NCI-H1417 treated with DMSO at 0.1 percent for 48 hours (cell line): ENCODE measurements around the gene FUCA1.
A peak's percentile ranks its signal among the peaks of the same experiment; 100 is the strongest.
"Not testable (repeated sequence)": the region's sequence is repeated elsewhere in the genome, so short reads cannot be mapped to it uniquely, and the experiment has no call there.

ENCODE experiments used
- DNase-seq: peaks from one replicate; lab custom pipeline; 2025; lab: John Stamatoyannopoulos, UW

The FUCA1 gene

DNA sequence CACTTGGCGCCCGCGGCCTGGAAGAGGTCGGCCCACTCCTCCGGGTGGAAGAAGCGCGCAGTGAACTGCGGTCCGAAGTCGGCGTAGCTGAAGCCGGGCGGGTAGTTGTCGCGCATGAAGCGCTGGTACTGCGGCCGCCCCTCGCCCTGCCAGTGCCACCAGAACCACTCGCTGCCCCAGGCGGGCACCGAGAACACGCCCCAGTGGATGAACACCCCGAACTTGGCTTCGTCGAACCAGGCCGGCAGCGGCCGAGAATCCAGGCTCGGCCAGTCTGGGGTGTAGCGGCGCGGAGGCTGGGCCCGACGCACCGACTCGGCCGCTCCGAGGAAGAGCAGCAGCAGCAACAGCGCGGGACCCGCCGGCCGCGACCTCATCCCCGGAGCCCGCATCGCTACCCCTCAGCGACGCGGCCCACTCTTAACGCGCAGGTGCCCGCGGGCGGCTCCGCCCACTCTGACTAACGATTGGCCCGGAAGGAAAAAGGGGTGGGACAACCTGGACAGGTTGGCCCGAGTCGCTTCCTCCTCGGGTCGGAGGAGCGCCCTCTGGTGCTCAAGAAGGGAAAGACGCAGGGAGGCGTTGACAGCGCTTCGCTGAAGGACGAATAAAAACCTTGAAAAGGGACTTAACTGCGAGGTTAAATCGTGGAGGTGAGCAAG, at the start of gene FUCA1:
Gene FUCA1 (minus strand): TSS at position 396 of the 662 bp plus-strand sequence. CDS start 4 bp downstream, at position 392.
- DNase-seq, result peak; percentile 91

DNA sequence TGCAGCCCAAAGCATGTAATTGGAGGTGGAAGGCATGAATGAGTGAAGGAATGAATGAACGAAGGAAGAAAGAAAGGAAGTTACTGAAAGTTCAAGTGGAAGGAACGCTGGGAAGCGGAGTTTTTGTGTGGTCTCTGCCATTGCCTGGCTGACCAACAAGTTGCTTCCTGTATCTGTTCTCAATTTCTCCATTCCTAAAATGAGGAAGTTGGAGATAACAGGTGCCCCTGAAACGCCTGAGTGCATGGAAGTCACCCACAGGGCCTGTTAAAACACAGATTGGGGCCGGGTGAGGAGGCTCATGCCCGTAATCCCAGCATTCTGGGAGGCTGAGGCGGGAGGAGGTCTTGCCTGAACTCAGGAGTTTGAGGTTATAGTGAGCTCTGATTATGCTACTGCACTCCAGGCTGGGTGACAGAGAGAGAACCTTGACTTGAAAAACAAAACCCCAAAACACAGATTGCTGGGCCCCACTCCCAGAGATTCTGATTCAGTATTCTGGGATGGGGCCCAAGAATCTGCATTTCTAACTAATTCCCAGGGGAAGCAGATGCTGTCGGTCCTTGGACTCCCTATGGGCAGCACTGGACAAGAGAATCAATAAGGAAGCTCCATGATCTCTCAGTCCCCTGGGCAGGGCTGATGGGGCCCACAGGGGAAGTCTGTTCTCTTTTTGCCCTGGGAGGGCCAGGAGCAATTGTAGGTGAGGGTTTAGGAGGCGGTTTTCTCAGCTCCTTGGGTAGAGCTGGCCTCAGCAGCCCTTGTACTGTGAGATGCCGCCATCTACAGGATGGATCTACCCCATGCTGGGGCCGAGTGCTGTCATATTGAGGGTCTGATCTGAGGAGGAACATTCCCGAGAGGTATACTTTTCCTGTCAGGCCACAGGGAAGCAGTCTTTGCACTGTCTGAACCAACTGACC, 48.4 kb upstream of the FUCA1 start:
- DNase-seq, result no peak

DNA sequence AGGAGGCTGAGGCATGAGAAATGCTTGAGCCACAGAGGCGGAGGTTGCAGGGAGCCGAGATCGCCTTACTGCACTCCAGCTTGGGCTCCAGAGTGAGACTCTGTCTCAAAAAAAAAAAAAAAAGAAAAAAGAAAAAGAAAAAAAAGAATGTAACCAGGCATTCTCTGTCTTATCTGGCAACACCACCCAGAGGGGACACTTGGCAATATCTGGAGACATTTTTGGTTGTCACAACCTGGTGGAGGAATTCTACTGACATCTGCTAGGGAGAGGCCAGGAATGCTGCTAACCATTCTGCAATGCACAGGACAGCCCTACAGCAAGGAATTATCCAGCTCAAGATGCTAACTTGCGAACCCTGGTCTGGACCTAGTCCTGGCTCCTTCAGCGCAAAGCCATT, 47.4 kb upstream of the FUCA1 start:
- no peak for DNase-seq

DNA sequence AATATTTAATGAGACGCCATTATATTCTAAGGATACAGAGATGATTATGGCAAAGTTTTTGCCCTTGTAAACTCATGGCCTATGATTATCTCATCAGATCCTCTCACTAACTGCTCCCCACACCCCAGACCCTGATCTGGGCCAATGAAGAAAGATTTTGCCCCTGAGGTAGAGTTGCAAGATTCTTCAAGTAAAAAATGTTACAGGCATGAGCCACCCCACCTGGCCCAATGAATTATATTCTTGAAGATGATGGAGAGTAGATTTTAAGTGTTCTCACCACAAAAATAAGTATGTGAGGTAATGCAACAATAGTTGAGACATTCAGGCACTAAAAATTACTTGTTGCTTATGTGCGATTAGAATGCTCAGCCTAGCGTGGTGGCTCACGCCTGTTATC, 46.8 kb upstream of the FUCA1 start:
- DNase-seq, result no peak

DNA sequence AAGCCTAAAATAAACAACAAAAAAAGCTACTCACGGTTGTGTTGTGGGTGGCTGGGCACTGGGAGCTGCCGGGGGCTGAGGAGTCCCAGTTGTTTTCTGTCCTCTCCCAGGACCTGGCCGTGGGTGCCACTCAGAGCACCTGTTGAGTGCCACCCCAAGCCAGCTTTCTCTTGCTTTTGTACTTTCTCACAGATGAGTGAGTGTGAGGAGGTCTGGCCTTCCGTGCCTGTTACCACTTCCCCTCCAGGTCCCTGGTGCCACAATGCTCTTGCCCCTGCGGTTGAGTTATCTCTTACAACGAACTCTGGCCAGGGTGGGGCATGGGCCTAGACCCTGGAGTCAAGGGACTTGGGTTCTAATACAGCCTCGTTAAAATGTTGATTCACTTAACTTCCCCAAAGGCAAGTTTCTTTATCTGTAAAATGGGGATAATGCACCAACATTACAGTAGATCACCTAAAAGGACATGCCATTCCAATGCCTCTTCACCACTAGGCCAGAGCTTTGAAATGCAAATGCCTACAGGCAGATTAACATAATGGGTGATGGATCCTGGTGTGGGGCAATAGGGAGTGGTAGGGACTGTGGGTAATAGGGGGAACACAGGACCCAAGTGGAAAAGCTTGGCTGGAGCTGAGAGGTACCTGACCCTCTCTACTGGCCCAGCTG, 45.3 kb upstream of the FUCA1 start, which contains the start of gene CNR2:
Gene CNR2 (minus strand): TSS at position 151 of the 669 bp plus-strand sequence. CDS start 37,745 bp downstream, outside the sequence.
- no peak for DNase-seq

DNA sequence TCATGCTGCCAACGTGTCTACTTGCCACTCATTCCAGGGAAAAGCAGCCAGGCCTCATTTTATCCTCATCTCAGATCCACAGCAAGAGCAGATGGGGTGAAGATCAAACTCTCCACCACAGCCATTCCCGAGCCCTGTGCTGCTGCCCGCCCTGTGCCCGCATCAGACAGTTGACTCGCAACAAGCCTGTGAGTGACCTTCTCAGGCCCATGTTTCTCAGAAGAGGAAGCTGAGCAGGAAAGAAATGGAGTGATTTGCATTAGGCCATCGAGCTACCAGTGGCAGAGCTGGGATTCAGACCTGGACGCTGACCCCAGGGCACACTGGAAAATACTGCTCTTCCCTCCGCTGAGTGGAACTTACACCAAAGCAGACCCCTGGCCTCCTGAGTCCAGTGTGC, 43.8 kb upstream of the FUCA1 start:
- no peak for DNase-seq

DNA sequence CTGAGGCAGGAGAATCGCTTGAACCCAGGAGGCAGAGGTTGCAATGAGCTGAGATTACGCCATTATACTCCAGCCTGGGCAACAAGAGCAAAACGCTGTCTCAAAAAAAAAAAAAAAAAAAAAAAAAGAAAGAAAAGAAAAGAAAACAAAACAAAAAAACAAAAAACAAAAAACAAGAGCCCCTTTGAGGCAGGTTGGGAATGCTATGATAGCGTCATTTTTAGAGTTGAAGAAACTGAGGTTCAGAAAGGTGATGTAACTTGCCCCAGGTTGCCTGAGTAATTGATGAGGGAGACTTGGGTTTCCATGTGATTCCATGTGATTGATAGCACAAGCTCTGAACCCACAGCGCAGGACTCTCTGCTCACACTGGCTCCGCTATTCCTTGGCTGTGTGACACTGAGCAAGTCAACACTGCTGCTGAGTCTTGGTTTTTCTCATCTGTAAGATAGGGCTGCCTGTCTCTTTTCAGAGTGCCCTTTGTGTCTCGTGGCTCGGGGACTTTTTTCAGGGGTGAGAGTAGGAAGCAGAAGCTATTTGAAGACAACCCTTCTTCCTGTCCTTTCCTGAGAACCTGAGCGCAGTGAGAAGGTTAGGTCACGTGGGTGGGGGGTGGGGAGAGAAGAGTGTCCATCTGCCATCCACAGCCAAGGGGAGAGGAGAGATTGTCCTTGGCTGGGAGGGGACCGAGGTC, 42.6 kb upstream of the FUCA1 start:
- no peak for DNase-seq

DNA sequence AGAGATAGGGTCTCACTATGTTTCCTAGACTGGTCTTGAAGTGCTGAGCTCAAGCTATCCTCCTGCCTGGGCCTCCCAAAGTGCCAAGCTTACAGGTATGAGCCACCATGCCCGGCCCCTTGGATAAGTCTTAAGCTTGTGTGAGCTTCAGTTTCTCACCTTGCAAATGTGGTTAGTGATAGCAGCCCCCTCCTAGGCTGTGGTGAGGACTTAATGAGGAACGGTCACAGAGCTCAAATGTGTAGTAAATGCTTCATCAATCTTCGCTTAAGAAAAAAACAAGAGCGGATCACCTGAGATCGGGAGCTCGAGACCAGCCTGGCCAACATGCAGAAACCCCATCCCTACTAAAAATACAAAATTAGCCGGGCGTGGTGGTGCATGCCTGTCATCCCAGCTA, 42.1 kb upstream of the FUCA1 start:
- DNase-seq, result no peak

DNA sequence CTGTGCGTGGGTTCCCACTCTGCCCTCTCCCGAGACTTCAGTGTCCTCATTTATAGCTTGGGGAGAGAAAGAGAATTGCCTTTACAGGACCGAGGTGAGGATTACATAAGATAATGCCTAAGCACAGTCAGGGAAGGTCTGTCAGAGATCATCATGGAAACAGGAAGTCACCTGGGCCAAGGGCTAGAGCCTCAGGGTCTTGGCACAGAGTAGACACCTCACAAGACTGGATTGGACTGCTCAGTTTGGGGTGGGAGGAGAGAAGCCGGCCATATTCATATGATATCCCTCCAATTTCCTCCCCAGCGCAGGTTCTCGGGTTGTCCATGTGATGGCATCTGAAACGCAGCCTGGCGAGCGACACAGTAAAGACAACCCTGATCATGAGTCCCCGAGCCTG, 41.3 kb upstream of the FUCA1 start:
- no peak for DNase-seq

DNA sequence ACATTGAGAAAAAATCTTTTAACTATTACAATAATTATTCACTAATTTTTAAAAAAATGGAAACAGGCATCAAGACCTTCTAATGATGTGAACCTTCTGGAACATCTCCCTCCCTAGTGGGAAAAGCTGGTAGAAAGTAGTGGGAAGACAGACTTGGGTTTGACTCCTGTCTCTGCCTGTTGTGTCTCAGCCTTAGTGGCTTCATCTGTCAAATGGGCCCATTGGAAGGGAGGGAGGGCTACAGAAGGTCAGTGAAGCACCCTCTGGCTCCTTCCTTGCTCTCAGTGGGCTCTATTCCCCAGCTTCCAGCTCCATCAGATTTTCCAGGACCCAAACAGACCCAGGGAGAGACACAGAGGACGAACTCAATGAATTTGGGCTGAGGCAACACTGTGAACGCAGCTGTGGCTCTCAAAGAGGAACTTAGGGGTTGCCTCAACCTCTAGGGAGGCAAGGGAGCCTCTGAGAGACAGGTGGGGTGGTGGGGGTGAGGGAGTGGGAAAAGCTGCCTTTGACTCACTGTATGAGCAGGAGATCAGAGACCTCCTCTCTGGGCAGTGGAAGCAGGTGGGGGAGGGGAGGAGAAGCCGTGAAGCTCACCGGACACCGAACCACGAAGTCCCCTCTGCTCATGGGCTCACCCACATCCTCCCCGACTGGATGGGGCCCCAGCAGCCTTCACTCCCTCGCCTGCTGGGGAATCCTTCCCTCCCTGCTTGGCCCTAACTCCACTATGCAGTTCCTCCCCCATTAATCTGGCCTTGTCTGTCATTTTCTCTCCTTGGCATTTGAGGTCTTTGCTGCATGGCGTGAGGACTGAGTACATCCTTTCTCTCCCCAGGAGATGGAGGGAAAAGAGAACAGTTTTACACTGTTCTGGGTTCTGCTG, 40.6 kb upstream of the FUCA1 start:
- no peak for DNase-seq

DNA sequence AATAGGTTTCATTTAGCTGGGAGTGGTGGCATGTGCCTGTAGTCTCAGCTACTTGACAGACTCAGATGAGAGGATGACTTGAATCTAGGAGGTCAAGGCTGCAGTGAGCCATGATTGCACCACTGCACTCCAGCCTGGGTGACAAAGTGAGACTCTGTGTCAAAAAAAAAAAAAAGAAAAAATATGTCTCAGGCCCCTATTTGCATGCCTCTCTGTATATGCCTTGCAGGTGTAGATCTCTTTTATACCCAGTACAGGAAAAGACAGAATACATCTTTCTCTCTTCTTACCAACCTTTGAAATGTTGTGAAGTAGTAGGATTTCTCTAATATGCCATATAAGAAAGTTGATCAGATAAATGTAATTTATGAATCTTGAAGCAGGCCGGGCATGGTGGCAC, 38.6 kb upstream of the FUCA1 start:
- no peak for DNase-seq

DNA sequence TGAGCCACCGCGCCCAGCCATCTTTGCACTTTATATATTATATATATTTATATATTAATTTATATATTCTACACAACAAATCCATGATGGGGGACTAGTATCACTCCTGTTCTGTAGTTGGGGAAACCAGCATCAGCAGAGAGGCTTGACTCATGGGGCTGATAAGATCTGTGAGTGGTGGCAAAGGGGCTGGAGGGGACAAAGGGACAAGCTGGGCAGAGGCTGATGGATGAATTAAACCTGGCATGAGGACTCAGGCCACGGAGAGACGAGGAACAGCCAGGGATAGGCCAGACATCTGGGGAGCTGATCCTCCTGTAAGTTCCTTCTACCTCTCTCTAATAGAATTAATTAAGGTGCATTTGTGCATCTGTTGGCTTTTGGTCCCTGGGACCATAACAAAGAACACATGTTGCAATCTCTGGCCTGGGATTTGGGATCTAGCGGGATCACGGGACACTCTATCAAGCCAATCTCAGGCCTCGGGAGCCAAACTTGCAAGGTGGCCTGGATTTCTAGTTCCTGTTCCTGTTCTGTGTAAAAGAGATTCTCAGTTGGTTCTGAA, 37.5 kb upstream of the FUCA1 start:
- DNase-seq, result no peak

DNA sequence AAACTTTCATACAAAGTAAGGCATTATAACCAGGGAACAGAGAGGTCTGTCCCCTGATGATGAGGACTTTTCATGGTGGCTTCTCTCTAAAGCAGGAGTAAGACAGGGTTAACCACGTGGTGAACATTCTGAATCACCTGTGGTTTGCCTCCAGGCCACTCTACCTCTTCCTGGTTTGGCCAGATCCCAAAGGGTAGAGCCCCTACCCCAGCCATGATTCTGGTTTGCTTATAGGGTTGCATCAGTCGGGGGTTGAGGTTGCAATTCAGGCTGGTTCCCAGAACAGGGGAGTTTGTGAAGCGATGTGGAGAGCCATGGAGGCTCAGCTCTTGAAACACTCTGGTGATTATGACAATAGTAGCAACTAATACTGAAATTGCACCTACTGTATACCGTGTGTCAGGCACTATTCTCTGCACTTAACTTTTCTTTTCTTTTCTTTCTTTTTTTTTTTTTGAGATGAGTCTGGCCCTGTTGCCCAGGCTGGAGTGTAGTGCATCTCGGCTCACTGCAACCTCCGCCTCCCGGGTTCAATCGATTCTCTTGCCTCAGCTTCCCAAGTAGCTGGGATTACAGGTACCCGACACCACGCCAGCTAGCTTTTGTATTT, 36.8 kb upstream of the FUCA1 start:
- no peak for DNase-seq

DNA sequence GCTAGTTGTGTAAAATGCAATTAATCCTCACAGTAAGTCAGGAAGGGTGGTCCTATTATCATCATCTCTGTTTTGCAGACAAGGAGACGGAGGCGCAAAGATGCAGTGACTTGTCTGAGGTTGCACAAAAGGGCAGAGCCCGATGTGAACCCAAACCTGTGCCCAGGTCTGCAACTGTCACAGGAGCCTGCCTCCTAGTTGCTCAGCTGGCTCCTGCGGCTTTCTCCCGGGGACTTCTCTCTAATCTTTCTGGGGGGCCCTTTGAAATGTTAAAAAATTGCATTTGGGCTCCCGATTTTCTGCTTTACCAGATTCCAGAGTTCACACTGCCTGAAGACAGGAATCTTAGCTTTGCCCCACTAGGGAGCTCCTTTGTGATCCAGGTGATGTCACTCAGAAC, 35.7 kb upstream of the FUCA1 start:
- no peak for DNase-seq

DNA sequence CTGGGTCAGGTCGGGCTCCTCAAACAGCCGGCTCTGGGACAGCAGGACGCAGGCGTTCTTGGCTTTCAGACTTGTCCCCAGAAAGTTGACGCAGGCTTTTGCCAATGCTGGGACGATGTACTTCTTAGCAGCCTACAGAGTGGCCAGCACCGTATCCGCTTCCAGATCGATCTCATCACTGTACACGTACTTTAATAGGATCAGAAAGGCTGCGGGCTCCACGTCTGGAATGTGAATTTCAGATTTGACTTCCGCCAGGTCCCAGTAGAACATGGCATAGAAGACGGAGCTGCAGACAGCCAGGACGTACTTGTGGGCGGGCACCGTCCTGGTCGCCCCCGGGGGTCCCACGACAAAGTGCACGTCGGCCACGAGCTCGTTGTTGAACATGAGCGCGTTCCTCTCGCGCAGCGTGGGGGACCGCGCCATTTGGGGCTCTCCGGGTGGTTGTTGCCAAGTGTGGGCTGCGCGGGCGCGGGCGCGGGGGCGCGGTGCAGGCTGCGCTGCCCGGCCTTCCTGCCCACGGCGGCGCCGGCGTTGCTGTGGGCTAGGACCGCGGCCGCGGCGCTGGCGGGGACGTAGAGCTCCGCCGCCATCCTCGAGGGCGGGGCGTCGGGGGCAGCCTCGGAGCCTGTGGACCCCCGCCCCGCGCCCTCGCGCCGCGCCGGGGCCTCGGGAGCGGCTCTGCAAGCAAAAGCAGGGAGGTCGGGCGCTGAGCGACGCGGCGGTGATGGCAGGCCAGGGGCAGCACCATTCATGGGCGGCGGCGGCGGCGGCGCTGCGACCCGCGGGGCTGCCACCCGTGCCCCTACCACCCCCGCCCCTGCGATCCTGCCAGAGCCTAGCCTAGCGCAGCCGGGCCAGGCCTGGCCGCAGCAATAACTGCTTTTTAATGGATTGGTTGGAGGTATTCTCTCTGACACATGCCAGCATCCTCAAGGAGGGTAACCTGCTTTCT, 34.5 kb upstream of the FUCA1 start:
- no peak for DNase-seq

DNA sequence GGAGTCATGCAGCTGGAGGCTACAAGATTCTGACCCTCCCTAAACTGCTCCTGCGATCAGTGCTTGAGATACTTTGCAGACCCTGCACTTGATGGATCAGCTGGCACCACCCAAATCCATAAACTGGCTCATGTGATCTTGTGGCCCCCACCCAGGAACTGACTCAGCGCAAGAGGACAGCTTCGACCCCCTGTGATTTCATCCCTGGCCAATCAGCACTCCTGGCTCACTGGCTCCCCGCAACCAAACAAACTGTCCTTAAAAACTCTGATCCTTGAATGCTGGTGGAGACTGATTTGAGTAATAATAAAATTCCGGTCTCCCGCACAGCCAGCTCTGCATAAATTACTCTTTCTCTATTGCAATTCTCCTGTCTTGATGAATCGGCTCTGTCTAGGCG, 31.9 kb upstream of the FUCA1 start:
- DNase-seq, result not testable (repeated sequence)

DNA sequence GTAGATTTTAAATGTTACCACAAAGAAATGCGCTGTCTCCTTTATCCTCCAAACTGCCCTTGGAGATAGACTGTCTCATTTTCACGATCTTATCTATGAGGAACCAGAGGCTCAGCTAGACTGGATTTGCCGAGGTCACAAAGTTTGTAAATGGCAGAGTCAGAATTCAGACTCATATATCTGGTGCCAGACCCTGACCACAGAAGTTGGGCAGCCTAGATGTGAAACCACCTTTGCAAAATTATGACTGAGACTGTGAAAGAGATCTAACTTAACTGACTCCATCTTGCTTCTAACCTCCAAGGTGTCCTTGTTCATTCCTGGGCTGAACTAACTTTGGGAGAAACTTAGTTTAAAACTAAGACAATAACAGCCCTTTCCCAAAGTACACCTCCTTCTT, 31.0 kb upstream of the FUCA1 start:
- no peak for DNase-seq

DNA sequence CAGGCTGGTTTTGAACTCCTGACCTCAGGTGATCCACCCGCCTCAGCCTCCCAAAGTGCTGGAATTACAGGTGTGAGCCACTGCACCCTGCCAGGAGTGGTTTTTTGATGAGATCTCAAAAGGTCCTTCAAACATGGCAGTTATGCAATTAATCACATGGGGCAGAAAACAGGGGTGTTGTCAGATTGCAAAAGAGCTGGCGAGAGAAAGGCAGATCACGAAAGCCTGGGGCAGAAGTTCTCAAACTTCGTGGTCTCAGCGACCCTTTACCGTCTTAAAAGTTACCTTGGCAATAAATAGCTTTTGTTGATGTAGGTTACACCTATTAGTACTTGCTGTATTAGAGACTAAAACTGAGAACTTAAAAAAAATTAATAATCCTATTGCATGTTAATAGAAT, 29.0 kb upstream of the FUCA1 start:
- no peak for DNase-seq

DNA sequence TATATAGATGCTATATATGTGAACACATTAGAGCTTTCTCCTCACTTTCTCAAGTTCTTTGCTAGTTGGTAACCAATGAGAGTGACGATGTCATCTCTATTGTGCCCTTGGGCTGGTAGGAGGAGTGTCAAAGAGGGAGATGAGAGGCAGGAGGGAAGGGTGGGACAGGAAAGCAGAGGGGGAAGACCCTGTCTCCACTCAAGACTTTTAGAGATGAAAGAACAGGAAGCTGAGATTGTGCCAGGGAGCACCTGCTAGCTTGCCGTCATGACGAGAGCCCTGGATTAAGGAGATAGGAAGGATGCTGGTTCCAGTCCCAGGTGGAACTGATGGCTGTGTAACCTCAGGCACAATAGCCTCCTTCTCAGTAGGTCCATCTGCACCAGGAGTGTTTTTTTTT, 28.4 kb upstream of the FUCA1 start:
- DNase-seq, result no peak
